ENCODE data around the gene SF3B3.

The SF3B3 gene

GRCh38 chr16:70569752-70570151, 46.1 kb downstream of the SF3B3 start:
- H3K4me3 ChIP-seq (ENCODE audit: low read depth, low read length), result no peak overlapping the region
- TF ChIP-seq CTCF (IDR thresholded peaks at IDR 0.05; ENCODE audit: low read depth, low read length), result no peak

GRCh38 chr16:70570967-70571570, 47.5 kb downstream of the SF3B3 start:
- no peak overlapping the region for H3K4me3 ChIP-seq (ENCODE audit: low read depth, low read length)
- TF ChIP-seq CTCF (IDR thresholded peaks at IDR 0.05; ENCODE audit: low read depth, low read length), result no peak

GRCh38 chr16:70571623-70572022, 48.0 kb downstream of the SF3B3 start:
- no peak overlapping the region for H3K4me3 ChIP-seq (ENCODE audit: low read depth, low read length)
- no peak for TF ChIP-seq CTCF (IDR thresholded peaks at IDR 0.05; ENCODE audit: low read depth, low read length)

- TF ChIP-seq CTCF (IDR thresholded peaks at IDR 0.05; ENCODE audit: low read depth, low read length), result no peak
- no peak overlapping the region for H3K4me3 ChIP-seq (ENCODE audit: low read depth, low read length)
Measured at GRCh38 chr16:70572050-70572925, 48.7 kb downstream of the SF3B3 start.

GRCh38 chr16:70572926-70573270, 49.3 kb downstream of the SF3B3 start:
- no peak for TF ChIP-seq CTCF (IDR thresholded peaks at IDR 0.05; ENCODE audit: low read depth, low read length)
- H3K4me3 ChIP-seq (ENCODE audit: low read depth, low read length), result no peak overlapping the region

- TF ChIP-seq CTCF (IDR thresholded peaks at IDR 0.05; ENCODE audit: low read depth, low read length), result no peak
Measured at GRCh38 chr16:70573451-70574121, 50.0 kb downstream of the SF3B3 start.

More at GRCh38 chr16:70573451-70574121, 50.0 kb downstream of the SF3B3 start:
- no peak overlapping the region for H3K4me3 ChIP-seq (ENCODE audit: low read depth, low read length)

Measured in WI38 (cell line).